WTC11 (cell line): ENCODE measurements around the gene LTBP1. TPM values are rescaled to one million over a fixed set of nuclear protein-coding genes. Genes with fewer than 3 reads are reported as not detected.

ENCODE experiments used
- ATAC-seq: fragments of 200-7000 bp; cut with Tn5 transposase; 2 replicates; pipeline ENCODE4 v1.10.0; 2021; ENCODE audit warnings: mild to moderate bottlenecking, moderate library complexity
- CTCF ChIA-PET: fragments of 300-600 bp; sonication (Branson Sonifier 250); formaldehyde crosslinking; loops from one replicate; lab custom pipeline; 2021; ENCODE audit warnings: antibody characterized with exemption; lab: Charles Lee
- POLR2A ChIA-PET: fragments of 350-600 bp; sonication (Branson Sonifier 250); formaldehyde crosslinking; loops from one replicate; lab custom pipeline; 2021; ENCODE audit warnings: antibody characterized with exemption; lab: Charles Lee
- DNase-seq: peaks from one replicate; pipeline ENCODE4 v3.0.0; 2021; ENCODE audit warnings: low spot score
- H3K27ac Mint-ChIP-seq: 2 replicates; pipeline ENCODE4 v1.8.0; 2021; ENCODE audit warnings: mixed read lengths
- H3K27me3 Mint-ChIP-seq: 2 replicates; pipeline ENCODE4 v1.8.0; 2021; ENCODE audit warnings: low read depth, mild to moderate bottlenecking, moderate library complexity, mixed read lengths
- H3K36me3 Mint-ChIP-seq: 2 replicates; pipeline ENCODE4 v1.8.0; 2021; ENCODE audit warnings: mixed read lengths
- H3K4me1 Mint-ChIP-seq: 2 replicates; pipeline ENCODE4 v1.8.0; 2022; ENCODE audit warnings: mixed read lengths
- H3K4me3 Mint-ChIP-seq: 2 replicates; pipeline ENCODE4 v1.8.0; 2021; ENCODE audit warnings: mild to moderate bottlenecking, moderate library complexity, mixed read lengths
- H3K9me3 Mint-ChIP-seq: 2 replicates; pipeline ENCODE4 v1.8.0; 2021; ENCODE audit warnings: mixed read lengths
- ATF1 ChIP-seq: sonication (generic); formaldehyde crosslinking; IDR thresholded peaks from 2 replicates; pipeline ENCODE4 v1.8.1; 2023; ENCODE audit warnings: mild to moderate bottlenecking, moderate library complexity, missing genetic modification reagents
- CBFB ChIP-seq: sonication (generic); formaldehyde crosslinking; IDR thresholded peaks from 2 replicates; pipeline ENCODE4 v1.8.1; 2022; ENCODE audit warnings: mild to moderate bottlenecking, low read depth, missing genetic modification reagents
- FOXP1 ChIP-seq: sonication (generic); formaldehyde crosslinking; IDR thresholded peaks from 2 replicates; pipeline ENCODE4 v1.8.0; 2022; ENCODE audit warnings: missing genetic modification reagents, mild to moderate bottlenecking, moderate library complexity, borderline replicate concordance
- NFE2L1 ChIP-seq: sonication (generic); formaldehyde crosslinking; IDR thresholded peaks from 2 replicates; pipeline ENCODE4 v1.8.1; 2023; ENCODE audit warnings: missing genetic modification reagents
- NFYB ChIP-seq: sonication (generic); formaldehyde crosslinking; conservative IDR thresholded peaks from 2 replicates; pipeline ENCODE4 v1.8.0; 2022; ENCODE audit warnings: low read depth, missing genetic modification reagents
- NR3C1 ChIP-seq: sonication (generic); formaldehyde crosslinking; conservative IDR thresholded peaks from 2 replicates; pipeline ENCODE4 v1.8.1; 2023; ENCODE audit warnings: low read depth, mild to moderate bottlenecking, missing genetic modification reagents
- OVOL2 ChIP-seq: fragments of 250-450 bp; sonication (Bioruptor Pico); IDR thresholded peaks from 2 replicates; pipeline ENCODE4 v1.9.0; 2021; ENCODE audit warnings: mild to moderate bottlenecking, borderline replicate concordance
- PRRX2 ChIP-seq: fragments of 250-450 bp; sonication (Bioruptor Pico); IDR thresholded peaks from 2 replicates; pipeline ENCODE4 v1.8.0; 2021; ENCODE audit warnings: mild to moderate bottlenecking
- SMAD3 ChIP-seq: sonication (generic); formaldehyde crosslinking; IDR thresholded peaks from 2 replicates; pipeline ENCODE4 v1.8.0; 2022; ENCODE audit warnings: missing genetic modification reagents, mild to moderate bottlenecking, borderline replicate concordance
- SOX15 ChIP-seq: fragments of 250-450 bp; sonication (Bioruptor Pico); IDR thresholded peaks from 2 replicates; pipeline ENCODE4 v1.9.0; 2021; ENCODE audit warnings: mild to moderate bottlenecking
- ZBTB21 ChIP-seq: sonication (generic); formaldehyde crosslinking; IDR thresholded peaks from 2 replicates; pipeline ENCODE4 v1.8.1; 2023; ENCODE audit warnings: mild to moderate bottlenecking, missing genetic modification reagents, borderline replicate concordance
- ZNF219 ChIP-seq: sonication (generic); formaldehyde crosslinking; IDR thresholded peaks from 2 replicates; pipeline ENCODE4 v1.8.0; 2023; ENCODE audit warnings: missing genetic modification reagents, mild to moderate bottlenecking, borderline replicate concordance
- ZNF232 ChIP-seq: sonication (generic); formaldehyde crosslinking; IDR thresholded peaks from 2 replicates; pipeline ENCODE4 v1.8.0; 2022; ENCODE audit warnings: mild to moderate bottlenecking, missing genetic modification reagents
- ZNF263 ChIP-seq: sonication (generic); formaldehyde crosslinking; IDR thresholded peaks from 2 replicates; pipeline ENCODE4 v1.8.1; 2022; ENCODE audit warnings: low read depth, mild to moderate bottlenecking, moderate library complexity, missing genetic modification reagents
- ZNF317 ChIP-seq: sonication (generic); formaldehyde crosslinking; IDR thresholded peaks from 2 replicates; pipeline ENCODE4 v1.8.1; 2023; ENCODE audit warnings: low read depth, mild to moderate bottlenecking, moderate library complexity, missing genetic modification reagents, borderline replicate concordance
- total RNA-seq: library from RNA; stranded (reverse); gene quantifications from 3 replicates; pipeline ENCODE4 v1.2.3, GENCODE V29; 2021
- TF ChIP-seq, protein P1 (sequence below): sonication (generic); formaldehyde crosslinking; conservative IDR thresholded peaks from 2 replicates; pipeline ENCODE4 v1.8.1; 2023; ENCODE audit warnings: mild to moderate bottlenecking, low read depth, missing genetic modification reagents, moderate library complexity
- TF ChIP-seq, protein P2 (sequence below): sonication (generic); formaldehyde crosslinking; IDR thresholded peaks from 2 replicates; pipeline ENCODE4 v1.8.1; 2023; ENCODE audit warnings: mild to moderate bottlenecking, missing genetic modification reagents, borderline replicate concordance
- TF ChIP-seq, protein P3 (sequence below): sonication (generic); formaldehyde crosslinking; IDR thresholded peaks from 2 replicates; pipeline ENCODE4 v1.8.0; 2022; ENCODE audit warnings: mild to moderate bottlenecking, missing genetic modification reagents
- TF ChIP-seq, protein P4 (sequence below): sonication (generic); formaldehyde crosslinking; IDR thresholded peaks from 2 replicates; pipeline ENCODE4 v1.8.0; 2023; ENCODE audit warnings: missing genetic modification reagents, mild to moderate bottlenecking, borderline replicate concordance
- TF ChIP-seq, protein P5 (sequence below): sonication (generic); formaldehyde crosslinking; IDR thresholded peaks from 2 replicates; pipeline ENCODE4 v1.8.0; 2022; ENCODE audit warnings: mild to moderate bottlenecking, missing genetic modification reagents

The LTBP1 gene
- total RNA-seq, 1 experiment from 2014 or later: 33.6 TPM

DNA sequence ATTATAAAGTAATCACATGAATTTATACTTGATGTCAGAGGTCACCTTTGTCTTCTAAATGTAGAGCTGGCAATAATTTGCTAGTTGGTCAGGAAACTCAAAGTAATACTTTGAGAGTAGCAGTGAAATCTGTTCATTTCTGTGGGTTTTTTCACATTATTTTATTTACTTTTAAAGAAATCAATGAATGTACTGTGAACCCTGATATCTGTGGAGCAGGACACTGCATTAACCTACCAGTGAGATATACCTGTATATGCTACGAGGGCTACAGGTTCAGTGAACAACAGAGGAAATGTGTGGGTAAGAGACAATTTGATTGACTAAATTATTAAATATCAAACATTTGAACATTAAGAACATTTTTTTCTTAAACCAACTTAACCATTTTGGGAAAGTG is 326.7 kb downstream of the LTBP1 start:
- ChIA-PET POLR2A (no interaction called here), CTCF (no interaction called here)
- TF ChIP-seq ZNF317 (CRISPR knock-in tag): no peak
- TF ChIP-seq, protein P1, sequence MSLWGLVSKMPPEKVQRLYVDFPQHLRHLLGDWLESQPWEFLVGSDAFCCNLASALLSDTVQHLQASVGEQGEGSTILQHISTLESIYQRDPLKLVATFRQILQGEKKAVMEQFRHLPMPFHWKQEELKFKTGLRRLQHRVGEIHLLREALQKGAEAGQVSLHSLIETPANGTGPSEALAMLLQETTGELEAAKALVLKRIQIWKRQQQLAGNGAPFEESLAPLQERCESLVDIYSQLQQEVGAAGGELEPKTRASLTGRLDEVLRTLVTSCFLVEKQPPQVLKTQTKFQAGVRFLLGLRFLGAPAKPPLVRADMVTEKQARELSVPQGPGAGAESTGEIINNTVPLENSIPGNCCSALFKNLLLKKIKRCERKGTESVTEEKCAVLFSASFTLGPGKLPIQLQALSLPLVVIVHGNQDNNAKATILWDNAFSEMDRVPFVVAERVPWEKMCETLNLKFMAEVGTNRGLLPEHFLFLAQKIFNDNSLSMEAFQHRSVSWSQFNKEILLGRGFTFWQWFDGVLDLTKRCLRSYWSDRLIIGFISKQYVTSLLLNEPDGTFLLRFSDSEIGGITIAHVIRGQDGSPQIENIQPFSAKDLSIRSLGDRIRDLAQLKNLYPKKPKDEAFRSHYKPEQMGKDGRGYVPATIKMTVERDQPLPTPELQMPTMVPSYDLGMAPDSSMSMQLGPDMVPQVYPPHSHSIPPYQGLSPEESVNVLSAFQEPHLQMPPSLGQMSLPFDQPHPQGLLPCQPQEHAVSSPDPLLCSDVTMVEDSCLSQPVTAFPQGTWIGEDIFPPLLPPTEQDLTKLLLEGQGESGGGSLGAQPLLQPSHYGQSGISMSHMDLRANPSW (CRISPR knock-in tag): no peak
- no peak for TF ChIP-seq NR3C1 (CRISPR knock-in tag)
- no peak for TF ChIP-seq ZNF219 (CRISPR knock-in tag)
- TF ChIP-seq, protein P2, sequence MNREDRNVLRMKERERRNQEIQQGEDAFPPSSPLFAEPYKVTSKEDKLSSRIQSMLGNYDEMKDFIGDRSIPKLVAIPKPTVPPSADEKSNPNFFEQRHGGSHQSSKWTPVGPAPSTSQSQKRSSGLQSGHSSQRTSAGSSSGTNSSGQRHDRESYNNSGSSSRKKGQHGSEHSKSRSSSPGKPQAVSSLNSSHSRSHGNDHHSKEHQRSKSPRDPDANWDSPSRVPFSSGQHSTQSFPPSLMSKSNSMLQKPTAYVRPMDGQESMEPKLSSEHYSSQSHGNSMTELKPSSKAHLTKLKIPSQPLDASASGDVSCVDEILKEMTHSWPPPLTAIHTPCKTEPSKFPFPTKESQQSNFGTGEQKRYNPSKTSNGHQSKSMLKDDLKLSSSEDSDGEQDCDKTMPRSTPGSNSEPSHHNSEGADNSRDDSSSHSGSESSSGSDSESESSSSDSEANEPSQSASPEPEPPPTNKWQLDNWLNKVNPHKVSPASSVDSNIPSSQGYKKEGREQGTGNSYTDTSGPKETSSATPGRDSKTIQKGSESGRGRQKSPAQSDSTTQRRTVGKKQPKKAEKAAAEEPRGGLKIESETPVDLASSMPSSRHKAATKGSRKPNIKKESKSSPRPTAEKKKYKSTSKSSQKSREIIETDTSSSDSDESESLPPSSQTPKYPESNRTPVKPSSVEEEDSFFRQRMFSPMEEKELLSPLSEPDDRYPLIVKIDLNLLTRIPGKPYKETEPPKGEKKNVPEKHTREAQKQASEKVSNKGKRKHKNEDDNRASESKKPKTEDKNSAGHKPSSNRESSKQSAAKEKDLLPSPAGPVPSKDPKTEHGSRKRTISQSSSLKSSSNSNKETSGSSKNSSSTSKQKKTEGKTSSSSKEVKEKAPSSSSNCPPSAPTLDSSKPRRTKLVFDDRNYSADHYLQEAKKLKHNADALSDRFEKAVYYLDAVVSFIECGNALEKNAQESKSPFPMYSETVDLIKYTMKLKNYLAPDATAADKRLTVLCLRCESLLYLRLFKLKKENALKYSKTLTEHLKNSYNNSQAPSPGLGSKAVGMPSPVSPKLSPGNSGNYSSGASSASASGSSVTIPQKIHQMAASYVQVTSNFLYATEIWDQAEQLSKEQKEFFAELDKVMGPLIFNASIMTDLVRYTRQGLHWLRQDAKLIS (CRISPR knock-in tag): no peak
- TF ChIP-seq SOX15: no peak
- TF ChIP-seq ZNF263 (CRISPR knock-in tag): no peak
- TF ChIP-seq CBFB (CRISPR knock-in tag): no peak
- TF ChIP-seq SMAD3: no peak
- no peak for TF ChIP-seq OVOL2
- TF ChIP-seq, protein P3, sequence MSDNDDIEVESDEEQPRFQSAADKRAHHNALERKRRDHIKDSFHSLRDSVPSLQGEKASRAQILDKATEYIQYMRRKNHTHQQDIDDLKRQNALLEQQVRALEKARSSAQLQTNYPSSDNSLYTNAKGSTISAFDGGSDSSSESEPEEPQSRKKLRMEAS (CRISPR knock-in tag): no peak
- no peak for TF ChIP-seq PRRX2
- TF ChIP-seq, protein P4, sequence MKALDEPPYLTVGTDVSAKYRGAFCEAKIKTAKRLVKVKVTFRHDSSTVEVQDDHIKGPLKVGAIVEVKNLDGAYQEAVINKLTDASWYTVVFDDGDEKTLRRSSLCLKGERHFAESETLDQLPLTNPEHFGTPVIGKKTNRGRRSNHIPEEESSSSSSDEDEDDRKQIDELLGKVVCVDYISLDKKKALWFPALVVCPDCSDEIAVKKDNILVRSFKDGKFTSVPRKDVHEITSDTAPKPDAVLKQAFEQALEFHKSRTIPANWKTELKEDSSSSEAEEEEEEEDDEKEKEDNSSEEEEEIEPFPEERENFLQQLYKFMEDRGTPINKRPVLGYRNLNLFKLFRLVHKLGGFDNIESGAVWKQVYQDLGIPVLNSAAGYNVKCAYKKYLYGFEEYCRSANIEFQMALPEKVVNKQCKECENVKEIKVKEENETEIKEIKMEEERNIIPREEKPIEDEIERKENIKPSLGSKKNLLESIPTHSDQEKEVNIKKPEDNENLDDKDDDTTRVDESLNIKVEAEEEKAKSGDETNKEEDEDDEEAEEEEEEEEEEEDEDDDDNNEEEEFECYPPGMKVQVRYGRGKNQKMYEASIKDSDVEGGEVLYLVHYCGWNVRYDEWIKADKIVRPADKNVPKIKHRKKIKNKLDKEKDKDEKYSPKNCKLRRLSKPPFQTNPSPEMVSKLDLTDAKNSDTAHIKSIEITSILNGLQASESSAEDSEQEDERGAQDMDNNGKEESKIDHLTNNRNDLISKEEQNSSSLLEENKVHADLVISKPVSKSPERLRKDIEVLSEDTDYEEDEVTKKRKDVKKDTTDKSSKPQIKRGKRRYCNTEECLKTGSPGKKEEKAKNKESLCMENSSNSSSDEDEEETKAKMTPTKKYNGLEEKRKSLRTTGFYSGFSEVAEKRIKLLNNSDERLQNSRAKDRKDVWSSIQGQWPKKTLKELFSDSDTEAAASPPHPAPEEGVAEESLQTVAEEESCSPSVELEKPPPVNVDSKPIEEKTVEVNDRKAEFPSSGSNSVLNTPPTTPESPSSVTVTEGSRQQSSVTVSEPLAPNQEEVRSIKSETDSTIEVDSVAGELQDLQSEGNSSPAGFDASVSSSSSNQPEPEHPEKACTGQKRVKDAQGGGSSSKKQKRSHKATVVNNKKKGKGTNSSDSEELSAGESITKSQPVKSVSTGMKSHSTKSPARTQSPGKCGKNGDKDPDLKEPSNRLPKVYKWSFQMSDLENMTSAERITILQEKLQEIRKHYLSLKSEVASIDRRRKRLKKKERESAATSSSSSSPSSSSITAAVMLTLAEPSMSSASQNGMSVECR (CRISPR knock-in tag): no peak
- no peak for TF ChIP-seq ZNF232 (CRISPR knock-in tag)
- TF ChIP-seq ZBTB21 (CRISPR knock-in tag): no peak
- TF ChIP-seq NFE2L1: no peak
- no peak for TF ChIP-seq ATF1 (CRISPR knock-in tag)
- no peak for TF ChIP-seq FOXP1 (CRISPR knock-in tag)
- TF ChIP-seq, protein P5, sequence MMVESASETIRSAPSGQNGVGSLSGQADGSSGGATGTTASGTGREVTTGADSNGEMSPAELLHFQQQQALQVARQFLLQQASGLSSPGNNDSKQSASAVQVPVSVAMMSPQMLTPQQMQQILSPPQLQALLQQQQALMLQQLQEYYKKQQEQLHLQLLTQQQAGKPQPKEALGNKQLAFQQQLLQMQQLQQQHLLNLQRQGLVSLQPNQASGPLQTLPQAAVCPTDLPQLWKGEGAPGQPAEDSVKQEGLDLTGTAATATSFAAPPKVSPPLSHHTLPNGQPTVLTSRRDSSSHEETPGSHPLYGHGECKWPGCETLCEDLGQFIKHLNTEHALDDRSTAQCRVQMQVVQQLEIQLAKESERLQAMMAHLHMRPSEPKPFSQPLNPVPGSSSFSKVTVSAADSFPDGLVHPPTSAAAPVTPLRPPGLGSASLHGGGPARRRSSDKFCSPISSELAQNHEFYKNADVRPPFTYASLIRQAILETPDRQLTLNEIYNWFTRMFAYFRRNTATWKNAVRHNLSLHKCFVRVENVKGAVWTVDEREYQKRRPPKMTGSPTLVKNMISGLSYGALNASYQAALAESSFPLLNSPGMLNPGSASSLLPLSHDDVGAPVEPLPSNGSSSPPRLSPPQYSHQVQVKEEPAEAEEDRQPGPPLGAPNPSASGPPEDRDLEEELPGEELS (CRISPR knock-in tag): no peak
- TF ChIP-seq NFYB (CRISPR knock-in tag): no peak
- H3K36me3 Mint-ChIP-seq: peaks cover 3% of the 10 kb centered on the region; the same call in 1 of the 2 replicates
- 0 out of 2 replicates have a peak, but pooled peaks cover 2% of the 10 kb centered on the region for H3K9me3 Mint-ChIP-seq
- H3K4me1 Mint-ChIP-seq: no peaks in the 10 kb centered on the region
- H3K4me3 Mint-ChIP-seq: no peak overlapping the region
- no peak overlapping the region for H3K27ac Mint-ChIP-seq
- ATAC-seq (no peak), DNase-seq (no peak)
- H3K27me3 Mint-ChIP-seq: no peaks in the 10 kb centered on the region
